ENCODE data around the gene PDLIM7. TPM values are rescaled to one million over a fixed set of nuclear protein-coding genes. Genes with fewer than 3 reads are reported as not detected.

PDLIM7 gene
- total RNA-seq, 1 donor from 2014 or later: 358 TPM

DNA sequence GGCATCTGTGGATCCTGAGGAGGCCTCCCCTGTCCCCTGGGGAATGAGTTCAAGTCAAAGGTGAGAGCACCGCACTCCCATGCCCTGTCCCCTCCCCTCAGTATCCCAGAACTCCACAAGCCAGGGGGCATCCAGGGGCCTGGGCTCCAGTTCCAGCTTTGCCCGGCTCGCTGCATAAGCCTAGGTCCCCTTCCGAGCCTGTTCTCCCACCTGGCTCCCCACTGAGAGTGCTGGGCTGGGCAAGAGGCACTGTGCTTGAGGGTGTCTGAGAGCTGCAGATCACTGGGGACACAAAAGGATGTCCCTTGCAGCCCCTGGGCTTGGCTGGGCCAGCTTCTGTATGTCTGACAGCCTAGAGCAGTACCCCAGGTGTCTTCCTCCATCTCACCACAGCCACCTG lies 7.7 kb upstream of the PDLIM7 start:
- Mint-ChIP-seq H3K4me1 (ENCODE audit: unreplicated experiment) (peaks cover 22% of the 10 kb centered on the region), H3K27me3 (ENCODE audit: unreplicated experiment) (no peaks in the 10 kb centered on the region), H3K9me3 (ENCODE audit: unreplicated experiment) (no peaks in the 10 kb centered on the region), H3K4me3 (ENCODE audit: unreplicated experiment) (no peak overlapping the region), H3K36me3 (ENCODE audit: unreplicated experiment) (peaks cover 2% of the 10 kb centered on the region), H3K27ac (ENCODE audit: unreplicated experiment) (no peak overlapping the region)
- no peak for DNase-seq (ENCODE audit: extremely low spot score, unreplicated experiment)
- TF ChIP-seq, protein P1, sequence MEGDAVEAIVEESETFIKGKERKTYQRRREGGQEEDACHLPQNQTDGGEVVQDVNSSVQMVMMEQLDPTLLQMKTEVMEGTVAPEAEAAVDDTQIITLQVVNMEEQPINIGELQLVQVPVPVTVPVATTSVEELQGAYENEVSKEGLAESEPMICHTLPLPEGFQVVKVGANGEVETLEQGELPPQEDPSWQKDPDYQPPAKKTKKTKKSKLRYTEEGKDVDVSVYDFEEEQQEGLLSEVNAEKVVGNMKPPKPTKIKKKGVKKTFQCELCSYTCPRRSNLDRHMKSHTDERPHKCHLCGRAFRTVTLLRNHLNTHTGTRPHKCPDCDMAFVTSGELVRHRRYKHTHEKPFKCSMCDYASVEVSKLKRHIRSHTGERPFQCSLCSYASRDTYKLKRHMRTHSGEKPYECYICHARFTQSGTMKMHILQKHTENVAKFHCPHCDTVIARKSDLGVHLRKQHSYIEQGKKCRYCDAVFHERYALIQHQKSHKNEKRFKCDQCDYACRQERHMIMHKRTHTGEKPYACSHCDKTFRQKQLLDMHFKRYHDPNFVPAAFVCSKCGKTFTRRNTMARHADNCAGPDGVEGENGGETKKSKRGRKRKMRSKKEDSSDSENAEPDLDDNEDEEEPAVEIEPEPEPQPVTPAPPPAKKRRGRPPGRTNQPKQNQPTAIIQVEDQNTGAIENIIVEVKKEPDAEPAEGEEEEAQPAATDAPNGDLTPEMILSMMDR (IDR thresholded peaks at IDR 0.05): no peak

DNA sequence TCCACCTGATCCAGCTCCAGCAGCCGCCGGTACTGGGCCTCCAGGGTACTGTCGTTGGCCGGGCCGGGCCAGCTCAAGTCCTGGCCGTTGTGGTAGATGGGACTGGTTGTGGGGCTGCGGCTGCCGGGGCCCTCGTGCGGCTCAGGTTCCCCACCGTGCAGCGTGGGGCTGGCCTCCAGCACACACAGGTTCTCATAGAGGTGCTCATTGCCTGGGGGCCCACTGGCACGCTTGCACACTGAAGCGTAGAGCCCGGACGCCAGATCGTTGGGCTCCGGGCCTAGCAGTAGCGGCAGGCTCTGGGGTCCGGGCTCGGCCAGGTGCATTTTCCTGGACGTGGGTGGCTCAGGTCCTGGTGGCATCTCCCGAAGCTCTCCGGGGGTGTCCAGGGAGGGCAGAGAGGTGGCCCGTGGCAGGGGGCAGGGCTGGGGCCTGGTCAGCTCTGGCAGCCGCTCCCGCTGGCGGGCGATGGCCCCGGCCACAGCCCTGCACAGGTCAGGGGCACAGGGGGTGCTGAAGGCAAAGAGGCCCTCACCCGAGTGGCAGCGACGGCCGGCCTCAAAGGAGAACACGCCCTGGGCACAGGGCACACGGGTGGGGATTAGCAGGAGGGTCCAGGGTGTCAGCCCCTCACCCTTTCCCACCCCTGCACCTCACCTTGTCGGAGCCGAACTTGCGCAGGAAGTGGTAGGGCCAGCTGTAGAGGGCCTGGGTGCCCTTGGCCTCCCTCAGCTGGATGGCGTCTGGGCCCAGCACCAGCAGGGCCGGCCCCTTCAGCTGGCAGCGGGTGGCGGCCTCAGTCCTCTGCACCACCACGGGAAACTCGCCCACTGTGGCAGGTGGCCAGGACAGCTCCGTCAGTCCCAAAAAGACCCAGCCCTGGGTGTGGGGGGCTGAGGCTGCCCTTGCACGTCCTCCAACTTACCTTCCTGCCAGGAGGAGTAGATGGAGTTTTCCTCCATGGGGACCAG lies 7.0 kb upstream of the PDLIM7 start:
- Mint-ChIP-seq H3K4me1 (ENCODE audit: unreplicated experiment) (peaks cover 29% of the 10 kb centered on the region), H3K9me3 (ENCODE audit: unreplicated experiment) (no peaks in the 10 kb centered on the region), H3K36me3 (ENCODE audit: unreplicated experiment) (peaks cover 2% of the 10 kb centered on the region), H3K4me3 (ENCODE audit: unreplicated experiment) (no peak overlapping the region), H3K27me3 (ENCODE audit: unreplicated experiment) (no peaks in the 10 kb centered on the region), H3K27ac (ENCODE audit: unreplicated experiment) (no peak overlapping the region)
- no peak for DNase-seq (ENCODE audit: extremely low spot score, unreplicated experiment)
- TF ChIP-seq, protein P1 (IDR thresholded peaks at IDR 0.05): no peak

DNA sequence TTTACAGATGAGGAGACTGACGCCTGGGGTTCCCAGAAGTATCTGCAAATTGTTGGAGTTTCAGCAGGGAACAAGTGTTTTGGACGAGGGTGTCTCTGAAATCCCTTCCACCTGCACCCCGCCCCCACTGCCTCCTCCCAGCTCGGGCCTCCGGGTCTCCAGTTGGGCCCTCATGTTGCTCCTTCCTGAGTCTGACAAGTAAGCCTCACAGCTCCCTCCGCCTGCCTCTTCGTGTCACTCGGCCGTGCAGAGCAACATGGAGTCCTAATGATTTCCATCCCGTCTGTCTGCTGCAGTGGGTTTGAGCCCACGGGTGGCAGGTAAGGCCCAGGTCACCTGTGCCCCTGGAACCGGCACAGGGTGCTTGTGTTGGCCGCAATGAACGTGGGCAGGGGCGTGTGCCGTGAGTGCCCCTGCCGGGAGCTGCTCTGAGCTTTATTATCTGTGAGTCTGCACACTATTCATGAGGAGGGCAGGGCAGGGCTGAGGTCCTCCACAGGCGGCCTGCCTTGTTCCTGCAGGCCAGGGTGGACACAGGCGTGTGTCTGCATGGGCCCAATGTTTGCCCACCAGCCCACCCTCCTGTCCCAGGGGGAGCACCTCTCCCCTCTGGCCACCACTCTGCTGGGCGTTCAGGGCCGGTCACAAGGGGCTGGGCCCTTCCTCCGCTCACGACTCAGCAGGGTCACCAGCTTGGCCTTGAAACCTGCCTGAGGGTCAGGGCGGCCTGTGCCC lies 6.1 kb upstream of the PDLIM7 start:
- Mint-ChIP-seq H3K9me3 (ENCODE audit: unreplicated experiment) (no peaks in the 10 kb centered on the region), H3K4me1 (ENCODE audit: unreplicated experiment) (peaks cover 38% of the 10 kb centered on the region), H3K27me3 (ENCODE audit: unreplicated experiment) (no peaks in the 10 kb centered on the region), H3K27ac (ENCODE audit: unreplicated experiment) (no peak overlapping the region), H3K4me3 (ENCODE audit: unreplicated experiment) (no peak overlapping the region), H3K36me3 (ENCODE audit: unreplicated experiment) (peaks cover 2% of the 10 kb centered on the region)
- TF ChIP-seq, protein P1 (IDR thresholded peaks at IDR 0.05): no peak
- DNase-seq (ENCODE audit: extremely low spot score, unreplicated experiment): no peak

DNA sequence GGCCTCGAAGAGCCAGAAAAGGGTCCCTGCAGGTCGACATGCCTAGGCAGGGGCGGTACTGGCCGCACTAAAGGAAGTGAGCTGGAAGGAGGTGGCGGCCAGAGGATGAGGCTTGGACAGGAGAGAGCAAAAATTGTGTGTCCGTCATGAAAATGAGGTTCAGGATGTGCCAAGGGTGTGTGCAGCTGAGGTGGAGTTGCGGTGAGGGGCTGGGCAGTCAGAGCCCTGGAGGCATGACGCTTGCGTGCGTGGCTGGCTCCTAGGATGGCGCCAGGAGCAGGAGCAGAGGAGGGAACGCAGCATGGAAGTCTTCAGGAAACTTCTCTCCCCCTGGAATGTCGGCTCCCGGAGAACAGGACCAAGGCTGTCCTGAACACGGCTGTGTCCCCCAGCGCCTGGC lies 5.5 kb upstream of the PDLIM7 start:
- Mint-ChIP-seq H3K27ac (ENCODE audit: unreplicated experiment) (no peak overlapping the region), H3K4me3 (ENCODE audit: unreplicated experiment) (no peak overlapping the region), H3K9me3 (ENCODE audit: unreplicated experiment) (no peaks in the 10 kb centered on the region), H3K36me3 (ENCODE audit: unreplicated experiment) (peaks cover 2% of the 10 kb centered on the region), H3K27me3 (ENCODE audit: unreplicated experiment) (no peaks in the 10 kb centered on the region), H3K4me1 (ENCODE audit: unreplicated experiment) (peaks cover 44% of the 10 kb centered on the region)
- no peak for DNase-seq (ENCODE audit: extremely low spot score, unreplicated experiment)
- TF ChIP-seq, protein P1 (IDR thresholded peaks at IDR 0.05): no peak
